NT2/D1 (cell line): ENCODE data around the gene COL5A3.

Source experiments
- YY1 ChIP-seq: IDR thresholded peaks from 2 replicates; pipeline ENCODE4 v1.6.1; 2011; ENCODE audit not compliant: insufficient read length, insufficient read depth
- ZNF274 ChIP-seq: IDR thresholded peaks from 2 replicates; pipeline ENCODE4 v1.6.1; 2011; ENCODE audit warnings: mild to moderate bottlenecking, low read depth, low read length

DNA sequence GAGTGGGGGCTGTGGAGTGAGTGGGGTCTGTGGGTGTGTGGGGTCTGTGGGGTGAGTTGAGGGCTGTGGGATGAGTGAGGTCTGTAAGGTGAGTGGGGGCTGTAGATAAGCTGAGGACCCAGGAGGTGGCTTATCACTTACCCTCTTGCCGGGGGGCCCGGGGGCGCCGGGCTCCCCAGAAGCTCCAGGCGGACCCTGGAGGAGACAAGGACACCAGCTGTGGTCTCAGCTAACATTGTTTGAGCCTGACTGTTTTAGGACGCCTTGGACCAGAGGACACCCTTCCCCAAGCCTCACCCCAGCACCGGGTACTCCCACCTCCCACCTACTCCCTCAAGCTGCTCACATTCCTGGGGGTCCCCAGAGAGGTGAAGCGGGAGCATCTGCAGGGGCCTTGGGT, 39.8 kb downstream of the COL5A3 start:
- TF ChIP-seq ZNF274 (no peak), YY1 (no peak)
